BJ (cell line): ENCODE data around the gene ARHGEF1. TPM values are rescaled to one million over a fixed set of nuclear protein-coding genes. Genes with fewer than 3 reads are reported as not detected.

Source experiments
- CTCF ChIA-PET: fragments of 350-600 bp; formaldehyde crosslinking; extraction: SDS; loops from one replicate; lab custom pipeline; 2021; ENCODE audit warnings: antibody characterized with exemption, inconsistent platforms; lab: Yijun Ruan, JAX
- POLR2A ChIA-PET: fragments of 300-600 bp; sonication (Branson Sonifier 250); formaldehyde crosslinking; extraction: SDS; loops from one replicate; lab custom pipeline; 2021; ENCODE audit warnings: antibody characterized with exemption; lab: Charles Lee
- DNase-seq: peaks from one replicate; pipeline ENCODE4 v3.0.0-alpha.2; 2011; ENCODE audit warnings: low read depth
- H3K27me3 ChIP-seq: 2 replicates; pipeline ENCODE4 v1.6.0; 2011; ENCODE audit warnings: low read length; ENCODE audit not compliant: control insufficient read depth, insufficient read depth
- H3K36me3 ChIP-seq: 2 replicates; pipeline ENCODE4 v1.5.1; 2011; ENCODE audit warnings: low read length; ENCODE audit not compliant: control insufficient read depth, insufficient read depth
- H3K4me3 ChIP-seq: 2 replicates; pipeline ENCODE4 v1.5.1; 2011; ENCODE audit warnings: low read depth, mild to moderate bottlenecking, control low read depth, low read length
- CTCF ChIP-seq: IDR thresholded peaks from 2 replicates; pipeline ENCODE4 v1.5.1; 2011; ENCODE audit warnings: low read depth, mild to moderate bottlenecking, control low read depth, inconsistent platforms, low read length, moderate library complexity; ENCODE audit not compliant: insufficient read depth
- polyA plus RNA-seq: library from polyadenylated mRNA; depleted of rRNA; stranded (reverse); fragments of >200 nt; gene quantifications from 2 replicates; pipeline ENCODE4 v1.2.3, GENCODE V29; 2011

The ARHGEF1 gene
- polyA plus RNA-seq, 1 experiment: 41.0 TPM

GRCh38 chr19:41844601-41845000, 38.4 kb upstream of the ARHGEF1 start, which contains the start of gene LYPD4:
Gene LYPD4, minus strand, starts transcription at chr19:41844683. Its CDS starts 5,398 bp downstream, at chr19:41839285.
- Histone ChIP-seq H3K4me3 (no peak within 1 kb of the TSS), H3K27me3 (peaks cover 3% of the 10 kb centered on the region; the same call in 1 of the 2 replicates), H3K36me3 (no peaks in the 10 kb centered on the region)
- no peak for TF ChIP-seq CTCF
- POLR2A ChIA-PET: no interaction called here
- CTCF ChIA-PET: interaction anchor here (2.0 kb wide), 1 partner anchor 9 kb away, joined by 8 read pairs; no protein-coding TSS in a partner anchor
- no peak for DNase-seq

GRCh38 chr19:41845001-41845050, 38.2 kb upstream of the ARHGEF1 start, which contains the start of gene DMRTC2:
Gene DMRTC2, plus strand, starts transcription at chr19:41845042. Its CDS starts 2,387 bp downstream, at chr19:41847429.
- no peak for TF ChIP-seq CTCF
- Histone ChIP-seq H3K4me3 (no peak within 1 kb of the TSS), H3K27me3 (peaks cover 3% of the 10 kb centered on the region; the same call in 1 of the 2 replicates), H3K36me3 (no peaks in the 10 kb centered on the region)
- DNase-seq: no peak
- ChIA-PET CTCF (interaction anchor here (2.0 kb wide), 1 partner anchor 9 kb away, joined by 8 read pairs; no protein-coding TSS in a partner anchor), POLR2A (no interaction called here)

- DNase-seq: no peak
- no peak overlapping the region for H3K4me3 ChIP-seq
- no peak for TF ChIP-seq CTCF
- POLR2A ChIA-PET: no interaction called here
- no peaks in the 10 kb centered on the region for H3K36me3 ChIP-seq
- CTCF ChIA-PET: interaction anchor here (2.0 kb wide), 1 partner anchor 9 kb away, joined by 8 read pairs; no protein-coding TSS in a partner anchor
- H3K27me3 ChIP-seq: peaks cover 3% of the 10 kb centered on the region; the same call in 1 of the 2 replicates
Measured at GRCh38 chr19:41845051-41845590, 37.9 kb upstream of the ARHGEF1 start.

GRCh38 chr19:41847351-41848105, 35.5 kb upstream of the ARHGEF1 start:
- CTCF ChIA-PET: interaction anchor here (3.0 kb wide), 1 partner anchor 12 kb away, joined by 18 read pairs; no protein-coding TSS in a partner anchor
- Histone ChIP-seq H3K27me3 (peaks cover 13% of the 10 kb centered on the region), H3K36me3 (no peaks in the 10 kb centered on the region), H3K4me3 (no peak overlapping the region)
- no peak for DNase-seq
- TF ChIP-seq CTCF: no peak
- POLR2A ChIA-PET: no interaction called here

GRCh38 chr19:41848666-41849065, 34.3 kb upstream of the ARHGEF1 start:
- Histone ChIP-seq H3K27me3 (peaks cover 13% of the 10 kb centered on the region), H3K4me3 (no peak overlapping the region), H3K36me3 (no peaks in the 10 kb centered on the region)
- ChIA-PET POLR2A (no interaction called here), CTCF (interaction anchor here (1.9 to 3.0 kb wide), 2 partner anchors 13 to 54 kb away, joined by 5 to 18 read pairs; no protein-coding TSS in a partner anchor)
- DNase-seq: no peak
- no peak for TF ChIP-seq CTCF
